Endothelial cell (in vitro differentiated cells): ENCODE data around the gene GRAMD2A. TPM values are rescaled to one million over a fixed set of nuclear protein-coding genes. Genes with fewer than 3 reads are reported as not detected.
A peak's percentile ranks its signal among the peaks of the same experiment; 100 is the strongest.

Experiments
- DNase-seq: peaks from one replicate; pipeline ENCODE4 v3.0.0; 2021; ENCODE audit warnings: low spot score
- H3K27ac Mint-ChIP-seq: one replicate; pipeline ENCODE4 v1.8.0; 2021; ENCODE audit warnings: mixed read lengths, inconsistent platforms; ENCODE audit not compliant: unreplicated experiment
- H3K27me3 Mint-ChIP-seq: one replicate; pipeline ENCODE4 v1.8.0; 2021; ENCODE audit warnings: mild to moderate bottlenecking, moderate library complexity, mixed read lengths, inconsistent platforms; ENCODE audit not compliant: unreplicated experiment
- H3K36me3 Mint-ChIP-seq: one replicate; pipeline ENCODE4 v1.8.0; 2021; ENCODE audit warnings: mild to moderate bottlenecking, low read depth, mixed read lengths, inconsistent platforms; ENCODE audit not compliant: unreplicated experiment
- H3K4me1 Mint-ChIP-seq: one replicate; pipeline ENCODE4 v1.8.0; 2021; ENCODE audit warnings: mild to moderate bottlenecking, mixed read lengths, inconsistent platforms; ENCODE audit not compliant: unreplicated experiment
- H3K4me3 Mint-ChIP-seq: one replicate; pipeline ENCODE4 v1.8.0; 2021; ENCODE audit warnings: mild to moderate bottlenecking, mixed read lengths, inconsistent platforms; ENCODE audit not compliant: unreplicated experiment
- H3K9me3 Mint-ChIP-seq: one replicate; pipeline ENCODE4 v1.8.0; 2021; ENCODE audit warnings: mixed read lengths, inconsistent platforms; ENCODE audit not compliant: unreplicated experiment
- CTCF ChIP-seq: fragments of 200-600 bp; sonication (generic); IDR thresholded peaks from one replicate; pipeline ENCODE4 v1.5.0; 2021; ENCODE audit warnings: antibody characterized with exemption; ENCODE audit not compliant: unreplicated experiment
- long read RNA-seq: library from polyadenylated mRNA; unstranded; transcript quantifications from one replicate; pipeline ENCODE4 v2.0.0, GENCODE V29; 2020; ENCODE audit not compliant: unreplicated experiment
- total RNA-seq: library from RNA; stranded (reverse); fragmentation: NEBNext Ultra II Directional; extraction: Animal tissue kit (Norgen Biotek cat#: 25700); gene quantifications from one replicate; pipeline ENCODE4 v1.2.1, GENCODE V29; 2021; ENCODE audit not compliant: unreplicated experiment

The GRAMD2A gene
- total RNA-seq, result 0.31 TPM
- long read RNA-seq, result 0 reads

GRCh38 chr15:72197460-72198355 lies at the start of gene GRAMD2A:
Gene GRAMD2A, minus strand, starts transcription at chr15:72197787.
- Mint-ChIP-seq H3K27me3 (peaks cover 14% of the 10 kb centered on the region), H3K9me3 (no peaks in the 10 kb centered on the region), H3K4me3 (peak within 1 kb of the TSS; percentile 82), H3K36me3 (peaks cover 33% of the 10 kb centered on the region), H3K27ac (no peak within 1 kb of the TSS), H3K4me1 (peaks cover 4% of the 10 kb centered on the region)
- no peak for TF ChIP-seq CTCF
- peak; percentile 33 for DNase-seq

GRCh38 chr15:72242775-72243370 lies 45.3 kb upstream of the GRAMD2A start:
- Mint-ChIP-seq H3K27ac (peak overlapping the region; percentile 6), H3K36me3 (peaks cover 43% of the 10 kb centered on the region), H3K9me3 (no peaks in the 10 kb centered on the region), H3K4me1 (no peaks in the 10 kb centered on the region), H3K27me3 (peaks cover 6% of the 10 kb centered on the region), H3K4me3 (peak overlapping the region; percentile 7)
- no peak for DNase-seq
- no peak for TF ChIP-seq CTCF

- Mint-ChIP-seq H3K36me3 (peaks cover 32% of the 10 kb centered on the region), H3K4me1 (no peaks in the 10 kb centered on the region), H3K4me3 (no peak overlapping the region), H3K9me3 (no peaks in the 10 kb centered on the region), H3K27ac (no peak overlapping the region), H3K27me3 (peaks cover 4% of the 10 kb centered on the region)
- no peak for TF ChIP-seq CTCF
- no peak for DNase-seq
These were observed 42.1 kb upstream of the GRAMD2A start for GRCh38 chr15:72239652-72240051.

GRCh38 chr15:72238586-72238985 lies 41.0 kb upstream of the GRAMD2A start:
- DNase-seq, result no peak
- no peak for TF ChIP-seq CTCF
- Mint-ChIP-seq H3K4me1 (no peaks in the 10 kb centered on the region), H3K36me3 (peaks cover 22% of the 10 kb centered on the region), H3K27me3 (peaks cover 7% of the 10 kb centered on the region), H3K27ac (no peak overlapping the region), H3K4me3 (no peak overlapping the region), H3K9me3 (no peaks in the 10 kb centered on the region)

GRCh38 chr15:72237853-72238224 lies 40.3 kb upstream of the GRAMD2A start:
- no peak overlapping the region for H3K27ac Mint-ChIP-seq
- peaks cover 19% of the 10 kb centered on the region for H3K36me3 Mint-ChIP-seq
- H3K27me3 Mint-ChIP-seq, result peaks cover 7% of the 10 kb centered on the region

More at GRCh38 chr15:72237853-72238224, 40.3 kb upstream of the GRAMD2A start:
- Mint-ChIP-seq H3K4me1 (peaks cover 1% of the 10 kb centered on the region), H3K4me3 (no peak overlapping the region), H3K9me3 (no peaks in the 10 kb centered on the region)
- no peak for TF ChIP-seq CTCF
- no peak for DNase-seq
